HG03342 (cell line): ENCODE data around the gene CRYBG1.
"Not testable (repeated sequence)": the region's sequence is repeated elsewhere in the genome, so short reads cannot be mapped to it uniquely, and the experiment has no call there.

Source experiments
- ATAC-seq: cut with Tn5 transposase; IDR thresholded peaks from one replicate; pipeline ENCODE4 v1.9.1; 2021; ENCODE audit warnings: mild to moderate bottlenecking, moderate library complexity; ENCODE audit not compliant: unreplicated experiment

Gene CRYBG1

GRCh38 chr6:106540907-106541306 lies 180.4 kb downstream of the CRYBG1 start:
- no peak for ATAC-seq

GRCh38 chr6:106546261-106546690 lies 185.8 kb downstream of the CRYBG1 start:
- ATAC-seq: no peak

GRCh38 chr6:106546691-106547414 lies 186.3 kb downstream of the CRYBG1 start:
- ATAC-seq: no peak

GRCh38 chr6:106547601-106548453 lies 187.3 kb downstream of the CRYBG1 start:
- ATAC-seq: no peak

GRCh38 chr6:106548926-106549455 lies 188.5 kb downstream of the CRYBG1 start:
- not testable (repeated sequence) for ATAC-seq

GRCh38 chr6:106549521-106549920 lies 189.0 kb downstream of the CRYBG1 start:
- ATAC-seq: no peak

- no peak for ATAC-seq
Observed at GRCh38 chr6:106551155-106551554, 190.6 kb downstream of the CRYBG1 start.

DNA sequence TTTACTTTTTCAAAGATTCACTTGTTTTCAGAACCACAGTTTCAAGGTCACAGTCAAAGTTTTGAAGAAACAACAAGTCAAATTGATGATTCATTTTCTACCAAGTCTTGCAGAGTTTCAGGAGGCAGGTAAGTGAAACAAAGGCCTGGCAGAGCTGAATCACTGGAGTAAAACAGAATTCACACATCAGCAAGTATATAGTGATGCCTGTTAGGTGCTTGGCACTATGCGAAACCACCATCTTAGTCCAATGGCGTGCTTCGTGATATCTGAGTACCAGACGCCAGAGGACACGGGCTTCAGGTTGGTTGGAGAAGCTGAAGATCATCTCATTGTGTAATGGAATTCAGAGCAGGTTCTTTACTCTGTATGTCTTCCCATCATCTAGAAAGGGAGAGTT lies 192.9 kb downstream of the CRYBG1 start:
- ATAC-seq: no peak

- ATAC-seq: no peak
Observed at GRCh38 chr6:106555767-106556166, 195.2 kb downstream of the CRYBG1 start.

DNA sequence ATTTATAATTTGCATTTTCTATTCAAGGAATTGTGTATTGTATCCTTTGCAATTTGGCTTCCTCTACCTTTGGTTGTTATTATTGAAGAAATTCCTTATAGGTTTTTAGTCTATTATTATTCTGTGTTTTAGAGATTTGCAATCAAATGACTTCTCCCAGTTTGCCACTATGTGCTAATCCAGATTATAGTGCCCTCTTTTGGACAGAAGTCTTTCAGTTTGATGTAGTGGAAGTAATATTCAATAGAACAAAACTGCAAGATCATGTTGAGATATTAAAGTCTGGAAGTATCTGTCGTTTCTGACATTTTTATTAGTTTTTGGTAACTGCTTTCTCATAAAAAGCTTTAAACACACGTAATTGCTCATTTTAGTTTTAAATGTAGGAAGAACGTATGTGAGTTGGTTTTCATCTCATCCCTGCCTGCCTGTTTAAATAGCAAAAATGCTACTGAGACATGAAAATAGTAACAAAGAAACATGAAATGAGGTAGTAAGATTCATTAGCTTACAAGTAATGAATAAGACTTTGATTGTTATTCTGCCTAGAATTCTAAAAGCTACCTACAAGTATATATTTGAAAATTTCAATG lies 195.9 kb downstream of the CRYBG1 start:
- no peak for ATAC-seq

DNA sequence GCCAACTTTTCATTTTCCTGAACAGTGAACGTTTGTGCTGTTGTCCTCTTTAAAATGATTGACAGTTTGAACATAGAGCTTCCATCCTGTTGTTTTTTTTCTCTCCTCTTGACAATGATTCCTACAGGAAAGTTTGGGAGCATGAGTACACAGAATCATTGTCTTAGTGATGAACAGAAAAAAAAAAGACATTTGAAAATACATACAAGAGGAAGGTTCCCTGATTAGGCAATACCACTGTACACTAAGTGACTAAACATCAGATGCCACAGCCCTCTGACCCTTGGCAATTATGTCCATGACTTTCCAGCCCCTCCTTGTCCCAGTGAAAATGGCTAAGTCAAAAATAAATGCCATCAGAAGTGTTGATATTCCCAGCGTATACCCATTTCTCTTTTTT lies 197.3 kb downstream of the CRYBG1 start:
- ATAC-seq: no peak

GRCh38 chr6:106558364-106558763 lies 197.8 kb downstream of the CRYBG1 start:
- no peak for ATAC-seq

GRCh38 chr6:106559659-106560058 lies 199.1 kb downstream of the CRYBG1 start:
- not testable (repeated sequence) for ATAC-seq

DNA sequence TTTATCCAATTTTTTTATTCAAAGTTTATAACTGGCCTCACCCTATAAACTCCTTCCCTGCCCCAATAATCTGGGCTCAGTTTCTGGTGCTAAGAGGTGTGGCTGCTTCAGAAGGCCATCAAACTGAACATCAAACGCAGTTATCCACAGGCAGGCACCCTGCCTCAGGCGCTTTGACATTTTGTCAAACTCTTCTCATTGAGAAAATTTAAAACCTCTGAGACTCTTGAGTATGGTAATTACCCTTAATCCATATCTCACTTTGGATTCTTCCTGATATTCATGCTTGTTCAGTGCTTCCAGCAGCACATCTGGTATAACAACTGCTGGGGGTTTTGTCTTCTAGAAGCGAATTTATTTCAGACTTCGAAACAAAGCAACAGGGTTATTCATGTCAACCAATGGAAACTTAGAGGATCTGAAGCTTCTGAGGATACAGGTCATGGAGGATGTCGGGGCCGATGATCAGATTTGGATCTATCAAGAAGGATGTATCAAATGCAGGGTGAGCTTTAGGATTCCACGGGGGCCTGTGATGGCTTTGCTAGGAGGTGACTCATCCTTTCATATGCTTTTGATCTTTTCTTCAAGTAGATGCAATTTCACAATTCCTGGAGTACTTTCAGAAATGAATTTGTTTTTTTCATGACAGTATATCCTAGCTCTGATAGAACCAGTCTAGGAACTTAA lies 200.6 kb downstream of the CRYBG1 start:
- no peak for ATAC-seq

- ATAC-seq: no peak
Observed at GRCh38 chr6:106561686-106562405, 201.3 kb downstream of the CRYBG1 start.

- ATAC-seq: no peak
Observed at GRCh38 chr6:106563614-106564013, 203.1 kb downstream of the CRYBG1 start.

- ATAC-seq: no peak
Observed at GRCh38 chr6:106564476-106564875, 204.0 kb downstream of the CRYBG1 start.

DNA sequence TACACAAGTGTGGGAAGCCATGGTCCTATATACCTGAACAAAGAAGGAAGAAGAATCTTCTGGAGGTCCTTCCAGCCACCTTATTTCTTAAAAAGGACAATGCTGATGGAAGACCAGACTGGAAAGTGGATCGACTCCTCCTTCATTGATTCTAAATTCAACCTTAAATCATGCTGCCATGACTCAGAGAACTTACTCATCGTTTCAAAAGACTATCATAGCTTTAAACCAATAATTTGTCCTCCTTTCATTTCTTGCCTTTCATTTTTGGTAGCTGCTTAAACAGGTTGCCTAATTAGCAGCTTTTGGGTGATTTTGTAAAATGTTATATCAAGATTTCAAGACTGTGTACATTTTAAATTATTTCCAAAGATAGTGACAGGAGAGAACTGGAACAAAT lies 208.0 kb downstream of the CRYBG1 start:
- no peak for ATAC-seq

GRCh38 chr6:106569428-106569827 lies 208.9 kb downstream of the CRYBG1 start:
- ATAC-seq: no peak

- ATAC-seq: no peak
Observed at GRCh38 chr6:106572436-106572835, 211.9 kb downstream of the CRYBG1 start.
